ENCODE data around the gene BRD4. TPM values are rescaled to one million over a fixed set of nuclear protein-coding genes. Genes with fewer than 3 reads are reported as not detected.

Gene BRD4
- polyA plus RNA-seq, 1 donor from 2014 or later: 3.6 TPM

DNA sequence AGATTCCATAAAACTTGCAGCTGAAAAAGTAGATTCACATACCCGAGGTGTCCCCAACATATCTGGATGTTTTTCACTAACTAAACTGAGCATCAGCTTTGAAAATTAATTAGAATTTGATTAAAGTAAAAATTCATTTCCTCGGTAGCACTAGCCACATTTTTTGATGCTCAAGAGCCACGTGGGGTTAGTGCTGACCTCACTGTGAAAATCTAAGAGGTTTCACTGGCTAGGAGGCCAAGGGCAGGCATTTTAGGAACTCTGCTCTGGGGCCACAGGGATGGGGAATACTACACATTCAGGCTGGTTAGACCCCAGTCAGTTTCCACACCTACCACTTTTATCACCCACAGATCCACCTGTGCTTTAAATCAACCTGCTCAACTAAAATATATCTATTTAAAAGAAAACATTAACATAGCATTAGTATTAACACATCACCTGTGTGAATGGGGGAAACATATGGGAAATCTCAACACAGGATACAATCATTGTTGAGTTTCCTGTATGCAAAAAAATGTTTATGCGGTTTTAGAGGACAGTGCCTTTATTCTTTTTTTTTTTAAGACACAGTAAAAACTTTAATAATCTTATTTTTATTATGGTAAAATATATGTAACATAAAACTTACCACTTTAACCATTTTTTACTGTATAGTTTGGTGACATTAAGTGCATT is 45.5 kb downstream of the BRD4 start:
- Histone ChIP-seq H3K79me2 (replicated peaks; ENCODE audit: insufficient read depth, low read length) (peaks cover 100% of the 10 kb centered on the region), H3F3A (ENCODE audit: insufficient read depth, low read length, poor library complexity, severe bottlenecking) (peaks cover 7% of the 10 kb centered on the region), H3K27me3 (ENCODE audit: insufficient read depth, low read depth, low read length) (no peaks in the 10 kb centered on the region), H3K9me2 (ENCODE audit: insufficient read depth, low read length) (no peaks in the 10 kb centered on the region), H3K9ac (ENCODE audit: low read length) (no peak overlapping the region), H3K4me2 (ENCODE audit: low read length) (no peak overlapping the region), H2AFZ (ENCODE audit: low read depth, low read length) (no peak overlapping the region), H3K36me3 (ENCODE audit: insufficient read depth, low read length) (no peaks in the 10 kb centered on the region), H3K9me3 (ENCODE audit: low read length) (no peaks in the 10 kb centered on the region), H4K20me1 (ENCODE audit: insufficient read depth) (peaks cover 3% of the 10 kb centered on the region), H3K27ac (ENCODE audit: low read length) (no peak overlapping the region), H3K4me3 (ENCODE audit: low read length) (no peak overlapping the region)
- TF ChIP-seq POLR2AphosphoS5 (IDR thresholded peaks at IDR 0.05) (no peak), EZH2 (IDR thresholded peaks at IDR 0.05; ENCODE audit: borderline replicate concordance, insufficient read depth, low read length, poor library complexity, severe bottlenecking) (no peak), EP300 (conservative IDR thresholded peaks at IDR 0.05; ENCODE audit: poor library complexity, severe bottlenecking) (no peak), TAF1 (IDR thresholded peaks at IDR 0.05; ENCODE audit: low read depth) (no peak), SMC3 (conservative IDR thresholded peaks at IDR 0.05; ENCODE audit: poor library complexity) (no peak), RAD21 (conservative IDR thresholded peaks at IDR 0.05) (no peak), MXI1 (conservative IDR thresholded peaks at IDR 0.05; ENCODE audit: poor library complexity, severe bottlenecking) (no peak)
- TF ChIP-seq, protein P1, sequence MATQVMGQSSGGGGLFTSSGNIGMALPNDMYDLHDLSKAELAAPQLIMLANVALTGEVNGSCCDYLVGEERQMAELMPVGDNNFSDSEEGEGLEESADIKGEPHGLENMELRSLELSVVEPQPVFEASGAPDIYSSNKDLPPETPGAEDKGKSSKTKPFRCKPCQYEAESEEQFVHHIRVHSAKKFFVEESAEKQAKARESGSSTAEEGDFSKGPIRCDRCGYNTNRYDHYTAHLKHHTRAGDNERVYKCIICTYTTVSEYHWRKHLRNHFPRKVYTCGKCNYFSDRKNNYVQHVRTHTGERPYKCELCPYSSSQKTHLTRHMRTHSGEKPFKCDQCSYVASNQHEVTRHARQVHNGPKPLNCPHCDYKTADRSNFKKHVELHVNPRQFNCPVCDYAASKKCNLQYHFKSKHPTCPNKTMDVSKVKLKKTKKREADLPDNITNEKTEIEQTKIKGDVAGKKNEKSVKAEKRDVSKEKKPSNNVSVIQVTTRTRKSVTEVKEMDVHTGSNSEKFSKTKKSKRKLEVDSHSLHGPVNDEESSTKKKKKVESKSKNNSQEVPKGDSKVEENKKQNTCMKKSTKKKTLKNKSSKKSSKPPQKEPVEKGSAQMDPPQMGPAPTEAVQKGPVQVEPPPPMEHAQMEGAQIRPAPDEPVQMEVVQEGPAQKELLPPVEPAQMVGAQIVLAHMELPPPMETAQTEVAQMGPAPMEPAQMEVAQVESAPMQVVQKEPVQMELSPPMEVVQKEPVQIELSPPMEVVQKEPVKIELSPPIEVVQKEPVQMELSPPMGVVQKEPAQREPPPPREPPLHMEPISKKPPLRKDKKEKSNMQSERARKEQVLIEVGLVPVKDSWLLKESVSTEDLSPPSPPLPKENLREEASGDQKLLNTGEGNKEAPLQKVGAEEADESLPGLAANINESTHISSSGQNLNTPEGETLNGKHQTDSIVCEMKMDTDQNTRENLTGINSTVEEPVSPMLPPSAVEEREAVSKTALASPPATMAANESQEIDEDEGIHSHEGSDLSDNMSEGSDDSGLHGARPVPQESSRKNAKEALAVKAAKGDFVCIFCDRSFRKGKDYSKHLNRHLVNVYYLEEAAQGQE (IDR thresholded peaks at IDR 0.05; ENCODE audit: borderline replicate concordance): no peak
- TF ChIP-seq, protein P2, sequence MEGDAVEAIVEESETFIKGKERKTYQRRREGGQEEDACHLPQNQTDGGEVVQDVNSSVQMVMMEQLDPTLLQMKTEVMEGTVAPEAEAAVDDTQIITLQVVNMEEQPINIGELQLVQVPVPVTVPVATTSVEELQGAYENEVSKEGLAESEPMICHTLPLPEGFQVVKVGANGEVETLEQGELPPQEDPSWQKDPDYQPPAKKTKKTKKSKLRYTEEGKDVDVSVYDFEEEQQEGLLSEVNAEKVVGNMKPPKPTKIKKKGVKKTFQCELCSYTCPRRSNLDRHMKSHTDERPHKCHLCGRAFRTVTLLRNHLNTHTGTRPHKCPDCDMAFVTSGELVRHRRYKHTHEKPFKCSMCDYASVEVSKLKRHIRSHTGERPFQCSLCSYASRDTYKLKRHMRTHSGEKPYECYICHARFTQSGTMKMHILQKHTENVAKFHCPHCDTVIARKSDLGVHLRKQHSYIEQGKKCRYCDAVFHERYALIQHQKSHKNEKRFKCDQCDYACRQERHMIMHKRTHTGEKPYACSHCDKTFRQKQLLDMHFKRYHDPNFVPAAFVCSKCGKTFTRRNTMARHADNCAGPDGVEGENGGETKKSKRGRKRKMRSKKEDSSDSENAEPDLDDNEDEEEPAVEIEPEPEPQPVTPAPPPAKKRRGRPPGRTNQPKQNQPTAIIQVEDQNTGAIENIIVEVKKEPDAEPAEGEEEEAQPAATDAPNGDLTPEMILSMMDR (IDR thresholded peaks at IDR 0.05; ENCODE audit: poor library complexity, severe bottlenecking): no peak

DNA sequence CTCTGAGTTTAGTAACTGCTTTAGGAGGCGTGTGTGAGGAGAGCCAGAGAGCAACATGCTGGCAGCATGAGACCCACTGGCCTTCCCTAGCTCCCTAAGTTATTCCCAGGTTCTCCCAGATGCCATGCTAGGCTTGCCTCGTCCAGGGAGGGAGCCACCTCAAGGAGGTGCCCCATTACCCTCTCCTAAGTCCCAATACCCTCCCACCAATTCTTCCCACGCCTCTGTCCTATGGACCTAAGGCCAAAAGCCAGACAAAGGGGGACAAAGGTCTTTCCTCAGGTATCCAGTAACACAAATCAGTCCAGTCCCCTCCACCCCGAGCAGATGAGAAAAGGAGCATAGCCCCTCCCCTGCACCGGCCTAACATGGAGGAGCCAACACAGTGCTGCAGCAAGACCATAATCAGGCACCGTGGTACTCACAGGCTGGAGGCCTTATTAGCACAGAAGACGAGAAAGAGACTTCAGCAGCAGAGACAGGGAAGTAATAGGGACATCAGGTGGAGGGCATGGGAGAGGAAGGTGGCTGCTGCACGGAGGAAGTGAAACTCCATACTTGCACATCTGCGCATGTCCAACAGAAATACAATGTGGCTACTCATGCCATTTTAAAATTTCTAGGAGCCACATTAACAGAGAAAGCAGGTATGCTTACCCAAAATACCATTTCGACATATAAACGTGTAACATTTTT is 46.3 kb downstream of the BRD4 start:
- Histone ChIP-seq H2AFZ (ENCODE audit: low read depth, low read length) (no peak overlapping the region), H3K36me3 (ENCODE audit: insufficient read depth, low read length) (no peaks in the 10 kb centered on the region), H3K9me2 (ENCODE audit: insufficient read depth, low read length) (no peaks in the 10 kb centered on the region), H3K79me2 (replicated peaks; ENCODE audit: insufficient read depth, low read length) (peaks cover 92% of the 10 kb centered on the region), H3K27ac (ENCODE audit: low read length) (no peak overlapping the region), H3K27me3 (ENCODE audit: insufficient read depth, low read depth, low read length) (no peaks in the 10 kb centered on the region), H3K4me3 (ENCODE audit: low read length) (no peak overlapping the region), H3F3A (ENCODE audit: insufficient read depth, low read length, poor library complexity, severe bottlenecking) (peaks cover 7% of the 10 kb centered on the region), H3K9ac (ENCODE audit: low read length) (no peak overlapping the region), H4K20me1 (ENCODE audit: insufficient read depth) (peaks cover 3% of the 10 kb centered on the region), H3K4me2 (ENCODE audit: low read length) (no peak overlapping the region), H3K9me3 (ENCODE audit: low read length) (no peaks in the 10 kb centered on the region)
- TF ChIP-seq, protein P2 (IDR thresholded peaks at IDR 0.05; ENCODE audit: poor library complexity, severe bottlenecking): no peak
- no peak for TF ChIP-seq RAD21 (conservative IDR thresholded peaks at IDR 0.05)
- TF ChIP-seq POLR2AphosphoS5 (IDR thresholded peaks at IDR 0.05): no peak
- no peak for TF ChIP-seq EP300 (conservative IDR thresholded peaks at IDR 0.05; ENCODE audit: poor library complexity, severe bottlenecking)
- TF ChIP-seq MXI1 (conservative IDR thresholded peaks at IDR 0.05; ENCODE audit: poor library complexity, severe bottlenecking): no peak
- TF ChIP-seq EZH2 (IDR thresholded peaks at IDR 0.05; ENCODE audit: borderline replicate concordance, insufficient read depth, low read length, poor library complexity, severe bottlenecking): no peak
- TF ChIP-seq SMC3 (conservative IDR thresholded peaks at IDR 0.05; ENCODE audit: poor library complexity): no peak
- TF ChIP-seq TAF1 (IDR thresholded peaks at IDR 0.05; ENCODE audit: low read depth): no peak
- TF ChIP-seq, protein P1 (IDR thresholded peaks at IDR 0.05; ENCODE audit: borderline replicate concordance): no peak

Data from neural cell (in vitro differentiated cells).